H1 (cell line): Measurements from ENCODE around the gene C9orf40. TPM values are rescaled to one million over a fixed set of nuclear protein-coding genes. Genes with fewer than 3 reads are reported as not detected.

ENCODE experiments used
- HDAC6 ChIP-seq: IDR thresholded peaks from one replicate; pipeline ENCODE4 v1.7.1; 2012; ENCODE audit warnings: low read depth, mild to moderate bottlenecking, inconsistent platforms, low read length, moderate library complexity
- MAX ChIP-seq: IDR thresholded peaks from 2 replicates; pipeline ENCODE4 v1.6.1; 2012; ENCODE audit warnings: inconsistent platforms
- polyA plus RNA-seq, 7 experiments: library from polyadenylated mRNA; depleted of rRNA in 3 of 7; stranded (reverse) in 5 of 7; unstranded in 2 of 7; fragments of >200 nt in 5 of 7; fragments of 200-250 nt in 2 of 7; gene quantifications; 1 replicate in 5 of 7; 2 replicates in 1 of 7; 4 replicates in 1 of 7; pipeline versions ENCODE4 v1.2.1 to v1.2.3, GENCODE V29; 2011 to 2013; ENCODE audit warnings: missing spikeins in 2 of 7, mixed read lengths in 2 of 7
- total RNA-seq: library from RNA; stranded (reverse); fragmentation: NEBNext Ultra II Directional; extraction: Animal tissue kit (Norgen Biotek cat#: 25700); gene quantifications from 2 replicates; pipeline ENCODE4 v1.2.1, GENCODE V29; 2021

C9orf40 gene
- total and polyA plus RNA-seq, 2 of the 8 experiments (the other 6 are each of a cell fraction or from before 2014, with no cell fraction given): 3.6 to 11.2 TPM

GRCh38 chr9:74908665-74909064 is 44.0 kb downstream of the C9orf40 start (continued):
- TF ChIP-seq HDAC6: no peak
- TF ChIP-seq MAX: no peak
